CD4-positive, alpha-beta T cell treated with Interleukin-15 for 4 hours (primary cell): ENCODE data around the gene CDKN2B-AS1.

Experiments used
- DNase-seq: peaks from one replicate; pipeline ENCODE4 v3.0.0-alpha.2; 2020; ENCODE audit warnings: low spot score

CDKN2B-AS1 gene

DNA sequence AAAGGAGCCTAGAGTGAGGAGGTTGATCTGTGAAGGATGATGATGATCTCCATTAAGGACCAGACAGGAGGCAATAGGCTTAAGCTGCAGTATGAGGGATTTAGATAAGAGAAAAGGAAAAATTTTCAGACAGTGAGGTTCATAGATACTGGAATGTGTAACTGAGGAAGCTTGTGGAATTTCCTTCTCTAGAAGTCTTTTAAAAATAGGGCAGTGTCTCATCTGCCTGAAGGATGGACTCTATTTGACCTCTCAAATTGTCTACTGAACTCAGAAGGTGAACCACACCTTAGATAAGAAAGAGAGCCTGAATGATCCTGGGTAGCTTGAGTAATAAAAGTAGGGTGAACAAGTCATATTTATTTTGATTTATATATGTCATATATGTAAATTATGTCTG, 162.7 kb downstream of the CDKN2B-AS1 start:
- DNase-seq, result no peak

GRCh38 chr9:22157828-22158227, 163.2 kb downstream of the CDKN2B-AS1 start:
- DNase-seq, result no peak

DNA sequence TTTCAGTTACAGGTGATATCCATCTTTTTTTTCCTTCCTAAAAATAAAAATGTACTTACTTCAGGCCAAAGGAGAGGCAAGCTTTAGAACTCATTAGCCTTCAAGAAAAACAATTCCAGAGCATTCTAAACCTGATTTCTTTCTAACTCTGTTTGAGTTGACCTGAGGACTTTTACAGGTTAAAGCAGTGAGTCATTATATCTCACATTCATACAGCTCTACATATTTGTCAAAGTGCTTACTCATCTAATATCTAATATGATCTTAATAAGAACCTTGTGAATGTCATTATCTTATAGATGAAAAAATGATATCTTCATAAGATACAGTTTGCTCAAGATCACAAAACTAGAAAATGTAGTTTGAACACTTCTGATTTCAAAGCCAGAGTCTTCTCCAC, 163.7 kb downstream of the CDKN2B-AS1 start:
- no peak for DNase-seq

- no peak for DNase-seq
Observed at GRCh38 chr9:22158927-22159346, 164.3 kb downstream of the CDKN2B-AS1 start.

GRCh38 chr9:22159586-22159985, 165.0 kb downstream of the CDKN2B-AS1 start:
- DNase-seq, result no peak

DNA sequence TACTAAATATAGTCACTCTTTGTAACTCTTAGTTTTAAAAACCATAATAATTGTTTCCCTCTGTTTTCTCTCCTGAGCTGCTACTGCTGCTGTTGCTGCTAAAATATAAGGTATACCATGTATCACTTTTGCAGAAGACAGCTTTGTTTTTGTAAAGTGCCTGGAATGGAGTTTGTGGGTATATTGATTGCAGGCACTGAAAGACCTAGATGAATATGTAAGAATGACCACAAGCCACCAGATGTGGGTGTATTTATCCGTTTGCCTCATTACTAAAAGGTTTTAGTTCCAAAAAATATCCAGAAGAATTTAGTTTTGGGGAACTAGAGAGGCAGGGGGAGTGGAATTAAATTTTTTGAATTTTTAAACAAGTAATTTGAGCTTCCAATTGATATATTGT, 165.6 kb downstream of the CDKN2B-AS1 start:
- DNase-seq, result no peak

- no peak for DNase-seq
Observed at GRCh38 chr9:22165144-22165543, 170.6 kb downstream of the CDKN2B-AS1 start.

DNA sequence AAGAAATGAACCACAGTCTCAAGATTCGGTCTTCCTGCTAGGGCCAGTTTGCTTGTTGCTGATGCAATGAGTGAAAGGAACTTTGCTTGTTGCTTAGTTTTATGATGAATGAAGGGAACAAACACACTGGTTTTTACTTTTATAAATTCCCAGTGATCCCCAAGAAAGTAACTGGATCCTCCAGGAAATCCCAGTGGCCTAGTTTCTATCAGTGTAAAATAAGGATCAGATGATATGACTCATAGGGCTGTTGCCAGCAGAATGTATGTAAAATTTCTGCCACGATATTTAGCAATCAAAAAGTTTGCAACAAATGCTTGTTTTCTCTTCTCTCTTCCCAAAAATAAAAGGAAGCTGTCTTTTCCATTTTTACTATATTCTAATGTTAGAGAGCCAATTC, 174.7 kb downstream of the CDKN2B-AS1 start:
- DNase-seq, result no peak

DNA sequence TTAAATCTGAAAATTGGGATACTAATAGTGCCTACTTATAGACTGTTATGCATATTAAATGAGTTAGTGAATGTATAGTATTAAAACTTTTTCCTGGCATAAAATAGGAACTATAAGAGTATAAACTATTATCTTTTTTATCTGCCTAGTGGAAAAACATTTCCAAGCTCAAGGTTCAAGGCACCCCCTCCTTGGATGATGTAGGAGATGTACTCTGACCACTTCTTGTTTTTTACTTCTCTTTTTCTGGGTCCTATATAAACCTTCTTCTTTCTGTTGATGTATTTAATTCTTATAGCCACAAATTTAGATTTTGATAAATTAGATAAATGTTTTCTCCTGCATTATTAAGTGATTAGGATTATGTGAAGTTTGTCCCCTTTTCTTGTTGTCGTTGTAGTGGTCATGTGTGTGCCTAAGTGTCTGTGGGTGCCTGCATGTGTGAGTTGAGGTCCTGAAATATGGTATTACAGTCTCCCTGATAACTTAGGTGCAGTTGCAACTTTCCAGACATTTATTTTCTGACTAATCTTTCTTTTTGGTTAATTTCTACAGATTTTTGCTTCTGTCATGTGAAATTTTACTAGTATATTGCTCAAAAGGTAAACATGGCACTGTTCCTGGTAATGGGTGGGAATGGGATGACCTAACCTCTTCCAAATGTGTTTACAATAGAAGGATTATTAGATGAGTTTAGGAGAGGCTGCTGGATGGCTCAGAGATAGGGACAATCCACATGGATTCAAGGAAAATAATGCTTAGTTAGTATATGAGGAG, 175.3 kb downstream of the CDKN2B-AS1 start:
- no peak for DNase-seq
